GM12878 (cell line): ENCODE measurements around the gene TPK1.

Experiments used
- ASH2L ChIP-seq: fragments of 300-600, 200-600 bp; sonication (generic); IDR thresholded peaks from 2 replicates; pipeline ENCODE4 v1.6.1; 2017; ENCODE audit warnings: low read depth, mild to moderate bottlenecking, borderline replicate concordance
- CHD2 ChIP-seq: IDR thresholded peaks from 2 replicates; pipeline ENCODE4 v1.6.1; 2011; ENCODE audit warnings: low read depth, low read length, improper control_type of control experiment, borderline replicate concordance
- ETV6 ChIP-seq, 2 experiments: fragments of 450-650 bp in 1 of 2; IDR thresholded peaks in 1 of 2; conservative IDR thresholded peaks in 1 of 2; 2 replicates each; pipeline ENCODE4 v1.6.1; 2014; ENCODE audit warnings: antibody characterized with exemption in 1 of 2, borderline replicate concordance in 1 of 2, low read depth in 1 of 2, mild to moderate bottlenecking in 1 of 2, moderate library complexity in 1 of 2
- EZH2 ChIP-seq: IDR thresholded peaks from 2 replicates; pipeline ENCODE4 v1.6.1; 2012; ENCODE audit warnings: low read depth, mild to moderate bottlenecking, control low read depth, inconsistent platforms, low read length, borderline replicate concordance; ENCODE audit not compliant: control insufficient read depth
- IRF4 ChIP-seq: IDR thresholded peaks from 2 replicates; pipeline ENCODE4 v1.6.1; 2011; ENCODE audit warnings: low read depth, low read length
- LARP7 ChIP-seq: fragments of 450-650 bp; IDR thresholded peaks from 2 replicates; pipeline ENCODE4 v1.6.1; 2017; ENCODE audit warnings: mild to moderate bottlenecking
- POLR2A ChIP-seq: IDR thresholded peaks from 2 replicates; pipeline ENCODE4 v1.6.1; 2011; ENCODE audit warnings: low read depth, mild to moderate bottlenecking, low read length
- POLR2AphosphoS5 ChIP-seq: IDR thresholded peaks from 2 replicates; pipeline ENCODE4 v1.6.1; 2011; ENCODE audit warnings: mild to moderate bottlenecking, low read length, inconsistent platforms
- RCOR1 ChIP-seq: conservative IDR thresholded peaks from 2 replicates; pipeline ENCODE4 v1.6.1; 2012; ENCODE audit warnings: low read depth, low read length, improper control_type of control experiment
- RELA ChIP-seq: fragments of 450-650 bp; IDR thresholded peaks from 2 replicates; pipeline ENCODE4 v1.8.0; 2014; ENCODE audit warnings: borderline replicate concordance; ENCODE audit not compliant: partially characterized antibody
- SUZ12 ChIP-seq: fragments of 200-600 bp; sonication (generic); IDR thresholded peaks from one replicate; pipeline ENCODE4 v1.6.1; 2018; ENCODE audit warnings: antibody characterized with exemption, mild to moderate bottlenecking; ENCODE audit not compliant: unreplicated experiment
- TAF1 ChIP-seq: IDR thresholded peaks from 2 replicates; pipeline ENCODE4 v1.6.1; 2011; ENCODE audit warnings: mild to moderate bottlenecking, low read depth, low read length, borderline replicate concordance
- TBL1XR1 ChIP-seq: IDR thresholded peaks from 2 replicates; pipeline ENCODE4 v1.6.1; 2012; ENCODE audit warnings: low read depth, low read length, improper control_type of control experiment
- TF ChIP-seq, protein P1 (sequence below), 3 experiments: IDR thresholded peaks in 2 of 3; conservative IDR thresholded peaks in 1 of 3; 2 replicates each; pipeline ENCODE4 v1.5.1; 2011; ENCODE audit warnings: low read depth in 3 of 3, low read length in 3 of 3, mild to moderate bottlenecking in 3 of 3, control low read depth in 2 of 3, moderate library complexity in 2 of 3, inconsistent platforms in 1 of 3, mixed read lengths in 1 of 3; ENCODE audit not compliant: control insufficient read depth in 2 of 3, insufficient read depth in 1 of 3; ENCODE audit errors: extremely low read depth in 1 of 3

DNA sequence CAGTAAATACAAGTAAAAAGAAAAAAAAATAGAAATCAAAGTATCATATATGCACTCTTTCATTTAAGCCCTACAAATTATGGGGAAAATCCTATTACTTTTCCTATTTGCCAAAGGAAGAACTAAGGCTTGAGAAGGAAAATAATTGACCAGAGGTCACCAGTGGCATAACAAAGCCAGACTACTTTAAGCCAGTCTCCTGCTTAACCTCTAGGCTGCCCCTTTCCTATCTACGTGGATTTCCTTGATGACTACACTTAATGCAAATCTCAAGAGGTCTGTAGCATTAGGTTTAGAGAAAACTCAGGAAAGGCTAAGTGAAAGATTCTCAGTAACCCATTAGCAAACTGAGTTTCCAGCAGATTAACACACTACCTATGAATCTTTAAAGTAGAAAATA, 49.8 kb downstream of the TPK1 start:
- TF ChIP-seq LARP7 (no peak), POLR2A (no peak), POLR2AphosphoS5 (no peak), RELA (no peak), EZH2 (no peak), IRF4 (no peak), TBL1XR1 (no peak), SUZ12 (no peak), CHD2 (no peak), TAF1 (no peak), RCOR1 (no peak), ASH2L (no peak), ETV6 (conservative IDR thresholded peaks at IDR 0.05 in 1 of 2, IDR thresholded peaks at IDR 0.05 in 1 of 2; ENCODE audit: borderline replicate concordance in 1 of 2, low read depth in 1 of 2) (no peak)
- TF ChIP-seq, protein P1, sequence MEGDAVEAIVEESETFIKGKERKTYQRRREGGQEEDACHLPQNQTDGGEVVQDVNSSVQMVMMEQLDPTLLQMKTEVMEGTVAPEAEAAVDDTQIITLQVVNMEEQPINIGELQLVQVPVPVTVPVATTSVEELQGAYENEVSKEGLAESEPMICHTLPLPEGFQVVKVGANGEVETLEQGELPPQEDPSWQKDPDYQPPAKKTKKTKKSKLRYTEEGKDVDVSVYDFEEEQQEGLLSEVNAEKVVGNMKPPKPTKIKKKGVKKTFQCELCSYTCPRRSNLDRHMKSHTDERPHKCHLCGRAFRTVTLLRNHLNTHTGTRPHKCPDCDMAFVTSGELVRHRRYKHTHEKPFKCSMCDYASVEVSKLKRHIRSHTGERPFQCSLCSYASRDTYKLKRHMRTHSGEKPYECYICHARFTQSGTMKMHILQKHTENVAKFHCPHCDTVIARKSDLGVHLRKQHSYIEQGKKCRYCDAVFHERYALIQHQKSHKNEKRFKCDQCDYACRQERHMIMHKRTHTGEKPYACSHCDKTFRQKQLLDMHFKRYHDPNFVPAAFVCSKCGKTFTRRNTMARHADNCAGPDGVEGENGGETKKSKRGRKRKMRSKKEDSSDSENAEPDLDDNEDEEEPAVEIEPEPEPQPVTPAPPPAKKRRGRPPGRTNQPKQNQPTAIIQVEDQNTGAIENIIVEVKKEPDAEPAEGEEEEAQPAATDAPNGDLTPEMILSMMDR (IDR thresholded peaks at IDR 0.05 in 2 of 3, conservative IDR thresholded peaks at IDR 0.05 in 1 of 3; ENCODE audit: control insufficient read depth in 2 of 3, extremely low read depth in 1 of 3, insufficient read depth in 1 of 3, low read depth in 3 of 3, low read length in 3 of 3) = no peak
